Activated CD8-positive, alpha-beta memory T cell treated with anti-CD3 and anti-CD28 coated beads, Interleukin-2, amount 10 ng/mL, durations not matched to agents 7 days and 5 days (primary cell): ENCODE data around the gene ZFP36L1. TPM values are rescaled to one million over a fixed set of nuclear protein-coding genes. Genes with fewer than 3 reads are reported as not detected.
A peak's percentile ranks its signal among the peaks of the same experiment; 100 is the strongest.

Experiments
- ATAC-seq: fragments of 150-1000 bp; cut with Tn5 transposase; one replicate; pipeline ENCODE4 v1.10.0; 2021; ENCODE audit warnings: moderate library complexity
- CTCF ChIA-PET: fragments of 350-600 bp; sonication (Branson Sonifier 250); formaldehyde crosslinking; loops from one replicate; lab custom pipeline; 2021; ENCODE audit warnings: antibody characterized with exemption; lab: Charles Lee
- DNase-seq: peaks from one replicate; pipeline ENCODE4 v3.0.0-alpha.2; 2020
- H3K27ac Mint-ChIP-seq: one replicate; pipeline ENCODE4 v1.8.0; 2021; ENCODE audit warnings: mild to moderate bottlenecking, mixed read lengths
- H3K27me3 Mint-ChIP-seq: one replicate; pipeline ENCODE4 v1.8.0; 2021; ENCODE audit warnings: mixed read lengths
- H3K36me3 Mint-ChIP-seq: one replicate; pipeline ENCODE4 v1.8.0; 2021; ENCODE audit warnings: mild to moderate bottlenecking, mixed read lengths
- H3K4me1 Mint-ChIP-seq: one replicate; pipeline ENCODE4 v1.8.0; 2021; ENCODE audit warnings: mixed read lengths
- H3K4me3 Mint-ChIP-seq: one replicate; pipeline ENCODE4 v1.8.0; 2021; ENCODE audit warnings: mild to moderate bottlenecking, moderate library complexity, mixed read lengths
- H3K9me3 Mint-ChIP-seq: one replicate; pipeline ENCODE4 v1.8.0; 2022; ENCODE audit warnings: low read depth, mixed read lengths
- total RNA-seq, 2 experiments: library from RNA; stranded (reverse); gene quantifications; one replicate each; pipeline ENCODE4 v1.2.3, GENCODE V29; 2021

The ZFP36L1 gene, protein sequence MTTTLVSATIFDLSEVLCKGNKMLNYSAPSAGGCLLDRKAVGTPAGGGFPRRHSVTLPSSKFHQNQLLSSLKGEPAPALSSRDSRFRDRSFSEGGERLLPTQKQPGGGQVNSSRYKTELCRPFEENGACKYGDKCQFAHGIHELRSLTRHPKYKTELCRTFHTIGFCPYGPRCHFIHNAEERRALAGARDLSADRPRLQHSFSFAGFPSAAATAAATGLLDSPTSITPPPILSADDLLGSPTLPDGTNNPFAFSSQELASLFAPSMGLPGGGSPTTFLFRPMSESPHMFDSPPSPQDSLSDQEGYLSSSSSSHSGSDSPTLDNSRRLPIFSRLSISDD
- total RNA-seq = 10 to 100 TPM; 53.6 to 85.6 TPM

DNA sequence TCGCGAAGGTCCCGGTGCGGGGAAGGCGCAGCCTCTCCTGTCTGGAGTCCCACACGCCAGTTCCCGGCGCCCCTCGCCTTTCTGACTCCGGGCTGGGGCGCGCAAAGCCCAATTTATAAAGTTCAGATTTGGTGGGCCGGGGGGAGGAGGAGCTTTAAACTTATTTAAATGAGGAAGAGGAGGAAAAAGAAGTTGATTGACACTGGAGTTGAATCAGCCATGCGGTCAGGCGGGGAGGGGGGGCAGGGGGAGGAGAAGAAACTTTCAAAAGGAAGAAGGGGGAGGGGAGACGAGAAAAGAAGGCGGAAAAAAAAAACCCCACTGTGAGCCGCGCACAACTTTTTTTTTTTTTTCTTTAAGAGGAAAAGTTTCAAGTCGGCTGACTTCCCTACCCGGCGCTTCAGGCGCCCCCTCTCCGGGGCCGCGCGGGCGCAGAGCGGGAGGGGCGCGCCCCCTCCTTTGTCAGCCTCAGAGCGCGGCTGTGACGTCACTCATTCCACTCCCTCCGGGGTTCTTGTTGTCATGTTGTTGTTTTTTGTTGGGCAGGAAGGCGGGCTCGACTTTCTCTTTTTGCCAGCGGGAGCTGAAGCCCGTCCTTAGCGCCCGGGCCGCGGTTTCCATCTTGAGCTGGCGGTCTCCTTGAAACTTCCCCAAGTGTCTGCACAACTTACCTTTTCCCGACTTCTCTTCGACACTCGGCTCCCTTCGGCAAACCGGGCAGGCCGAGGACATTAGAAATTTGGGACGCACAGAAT, at the start of gene ZFP36L1:
Gene ZFP36L1, minus strand, starts transcription at position 89 of the 755 bp plus-strand sequence. CDS start 129 bp downstream, outside the sequence.
- Mint-ChIP-seq H3K4me1 (peaks cover 51% of the 10 kb centered on the region), H3K4me3 (peak within 1 kb of the TSS; percentile 87), H3K27me3 (no peaks in the 10 kb centered on the region), H3K36me3 (peaks cover 39% of the 10 kb centered on the region), H3K27ac (peak within 1 kb of the TSS; percentile 100), H3K9me3 (no peaks in the 10 kb centered on the region)
- DNase-seq (peak; percentile 96), ATAC-seq (peak; percentile 41)
- CTCF ChIA-PET = interaction anchor here (0.7 to 9.6 kb wide), 4 partner anchors 13 to 107 kb away, joined by 3 to 237 read pairs (median 42); no protein-coding TSS in a partner anchor

DNA sequence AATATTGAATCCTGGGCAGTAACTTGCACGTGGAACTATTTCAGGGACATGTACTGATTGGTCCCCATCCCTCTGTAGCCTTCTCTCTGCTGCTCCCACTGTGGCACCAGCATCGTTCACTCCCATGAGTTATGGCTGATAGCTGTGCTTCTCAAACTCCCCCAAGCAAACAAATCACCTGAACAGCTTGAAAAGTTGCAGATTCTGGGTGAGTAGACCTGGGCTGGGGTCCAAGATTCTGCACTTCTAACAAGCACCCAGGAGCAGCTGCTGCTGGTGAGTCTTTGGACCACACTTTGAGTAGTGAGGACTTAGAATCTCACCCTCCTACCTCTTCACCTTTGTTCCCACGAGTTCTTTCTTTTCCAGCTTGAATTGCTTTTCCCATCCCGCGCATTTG, 49.4 kb upstream of the ZFP36L1 start:
- CTCF ChIA-PET = interaction anchor here (0.9 to 3.4 kb wide), 3 partner anchors 11 to 162 kb away, joined by 3 to 30 read pairs (median 27); no protein-coding TSS in a partner anchor
- no peak overlapping the region for H3K27ac Mint-ChIP-seq
- H3K27me3 Mint-ChIP-seq = peaks cover 13% of the 10 kb centered on the region
- no peak overlapping the region for H3K4me3 Mint-ChIP-seq
- no peaks in the 10 kb centered on the region for H3K36me3 Mint-ChIP-seq
- ATAC-seq (no peak), DNase-seq (no peak)
- no peaks in the 10 kb centered on the region for H3K9me3 Mint-ChIP-seq
- peaks cover 15% of the 10 kb centered on the region for H3K4me1 Mint-ChIP-seq

DNA sequence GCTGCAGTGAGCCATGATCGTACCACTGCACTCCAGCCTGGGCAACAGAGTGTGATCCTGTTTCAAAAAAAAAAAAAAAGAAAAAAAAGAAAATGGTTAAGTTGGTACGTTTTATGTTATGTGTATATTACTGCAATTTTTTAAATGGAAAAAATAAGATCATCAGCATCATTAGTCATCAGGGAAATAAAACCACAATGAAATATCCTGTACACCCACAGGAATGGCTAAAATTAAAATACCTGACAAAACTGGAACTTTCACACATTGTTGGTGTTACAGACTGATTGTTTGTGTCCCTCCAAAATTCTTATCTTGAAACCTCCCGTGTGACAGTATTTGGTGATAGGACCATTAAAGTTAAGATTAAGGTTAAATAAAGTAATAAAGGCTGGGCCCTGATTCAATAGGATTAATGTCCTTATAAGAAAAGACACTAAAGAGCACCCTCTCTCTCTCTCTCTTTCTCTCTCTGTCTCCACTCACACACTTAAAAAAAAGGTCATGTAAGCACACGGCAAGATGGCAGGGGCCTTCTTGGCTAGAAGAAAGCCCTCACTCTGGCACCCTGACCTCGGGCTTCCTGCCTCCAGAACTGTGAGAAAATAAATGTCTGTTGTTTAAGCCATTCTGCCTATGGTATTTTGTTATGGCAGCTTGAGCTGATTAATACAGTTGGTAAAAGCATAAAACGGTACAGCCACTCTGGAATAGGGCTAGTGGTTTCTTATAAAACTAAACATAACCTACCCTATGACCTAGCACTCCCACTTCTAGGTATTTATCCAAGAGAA, 48.3 kb upstream of the ZFP36L1 start:
- ATAC-seq = no peak

DNA sequence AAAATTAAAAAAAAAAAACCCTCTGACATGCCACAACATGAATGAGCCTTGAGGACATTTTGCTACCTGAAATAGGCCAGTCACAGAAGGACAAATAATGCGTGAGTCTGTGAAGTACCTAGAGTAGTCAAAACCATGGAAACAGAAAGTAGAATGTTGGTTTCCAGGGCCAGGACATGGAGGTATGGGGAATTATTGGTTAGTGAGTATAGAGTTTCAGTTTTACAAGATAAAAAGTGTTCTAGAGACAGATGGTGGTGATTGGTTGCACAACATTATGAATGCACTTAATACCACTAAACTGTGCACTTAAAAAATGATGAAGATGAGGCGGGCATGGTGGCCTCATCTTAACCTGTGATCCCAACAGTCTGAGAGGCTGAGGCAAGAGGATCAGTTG, 47.6 kb upstream of the ZFP36L1 start:
- DNase-seq = no peak
- no peak overlapping the region for H3K27ac Mint-ChIP-seq
- H3K4me1 Mint-ChIP-seq = peaks cover 15% of the 10 kb centered on the region
- H3K27me3 Mint-ChIP-seq = peaks cover 21% of the 10 kb centered on the region
- H3K4me3 Mint-ChIP-seq = no peak overlapping the region
- CTCF ChIA-PET = no interaction called here
- peak; percentile 35 for ATAC-seq
- H3K9me3 Mint-ChIP-seq = peaks cover 3% of the 10 kb centered on the region
- peaks cover 5% of the 10 kb centered on the region for H3K36me3 Mint-ChIP-seq

More for the DNA sequence above, 48.3 kb upstream of the ZFP36L1 start:
- Mint-ChIP-seq H3K4me3 (no peak overlapping the region), H3K27ac (no peak overlapping the region), H3K27me3 (peaks cover 14% of the 10 kb centered on the region), H3K4me1 (peaks cover 15% of the 10 kb centered on the region), H3K36me3 (no peaks in the 10 kb centered on the region), H3K9me3 (no peaks in the 10 kb centered on the region)
- no peak for DNase-seq
- CTCF ChIA-PET = no interaction called here

DNA sequence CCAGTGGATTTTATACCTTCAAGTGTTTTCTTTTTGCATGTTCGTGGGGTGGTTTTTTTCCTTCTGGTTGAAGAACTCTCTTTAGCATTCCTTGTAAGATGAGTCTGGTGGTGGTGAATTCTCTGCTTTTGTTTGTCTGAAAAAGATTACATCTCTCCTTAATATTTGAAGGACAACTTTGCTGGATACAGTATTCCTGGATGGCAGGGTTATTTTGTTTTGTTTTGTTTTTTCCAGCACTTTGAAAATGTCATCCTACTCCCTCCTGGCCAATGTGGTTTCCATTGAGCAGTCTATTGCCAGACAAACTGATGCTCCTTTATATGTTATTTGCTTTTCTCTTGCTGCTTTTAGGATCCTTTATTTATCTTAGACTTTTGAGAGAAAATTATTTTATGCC, 43.2 kb upstream of the ZFP36L1 start:
- Mint-ChIP-seq H3K9me3 (peaks cover 5% of the 10 kb centered on the region), H3K36me3 (peaks cover 7% of the 10 kb centered on the region), H3K27ac (no peak overlapping the region), H3K27me3 (peaks cover 18% of the 10 kb centered on the region), H3K4me1 (peaks cover 4% of the 10 kb centered on the region), H3K4me3 (no peak overlapping the region)
- DNase-seq (no peak), ATAC-seq (no peak)
- CTCF ChIA-PET = interaction anchor here (2.1 kb wide), 1 partner anchor 8 kb away, joined by 11 read pairs; no protein-coding TSS in a partner anchor

DNA sequence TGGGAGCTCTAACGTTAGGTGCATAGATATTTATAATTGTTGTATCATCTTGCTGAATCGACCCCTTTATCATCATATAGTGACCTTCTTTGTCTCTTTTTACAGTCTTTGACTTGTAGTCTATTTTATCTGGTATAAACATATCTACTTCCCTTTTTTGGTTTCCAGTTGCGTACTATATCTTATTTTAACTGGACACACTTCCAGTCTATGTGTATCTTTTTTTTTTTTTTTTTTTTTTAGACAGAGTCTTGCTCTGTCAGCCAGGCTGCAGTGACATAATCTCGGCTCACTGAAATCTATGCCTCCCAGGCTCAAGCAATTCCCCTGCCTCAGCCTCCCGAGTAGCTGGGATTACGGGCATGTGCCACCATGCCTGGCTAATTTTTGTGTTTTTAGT, 41.9 kb upstream of the ZFP36L1 start:
- no peaks in the 10 kb centered on the region for H3K4me1 Mint-ChIP-seq
- H3K27ac Mint-ChIP-seq = no peak overlapping the region
- no peak overlapping the region for H3K4me3 Mint-ChIP-seq
- CTCF ChIA-PET = interaction anchor here (1.1 to 2.1 kb wide), 2 partner anchors 9 to 45 kb away, joined by 5 to 11 read pairs; no protein-coding TSS in a partner anchor
- H3K9me3 Mint-ChIP-seq = peaks cover 5% of the 10 kb centered on the region
- H3K27me3 Mint-ChIP-seq = peaks cover 21% of the 10 kb centered on the region
- peaks cover 7% of the 10 kb centered on the region for H3K36me3 Mint-ChIP-seq
- DNase-seq (no peak), ATAC-seq (no peak)

- no peak overlapping the region for H3K4me3 Mint-ChIP-seq
- H3K27me3 Mint-ChIP-seq = peaks cover 12% of the 10 kb centered on the region
- H3K4me1 Mint-ChIP-seq = no peaks in the 10 kb centered on the region
- H3K27ac Mint-ChIP-seq = no peak overlapping the region
- no peaks in the 10 kb centered on the region for H3K36me3 Mint-ChIP-seq
- ATAC-seq (no peak), DNase-seq (no peak)
- CTCF ChIA-PET = interaction anchor here (1.1 to 5.3 kb wide), 2 partner anchors 12 to 15 kb away, joined by 4 to 27 read pairs; no protein-coding TSS in a partner anchor
- no peaks in the 10 kb centered on the region for H3K9me3 Mint-ChIP-seq
Observed at GRCh38 chr14:68828698-68829097, 35.8 kb upstream of the ZFP36L1 start.

GRCh38 chr14:68825729-68826128, 32.9 kb upstream of the ZFP36L1 start:
- no peak for DNase-seq
- Mint-ChIP-seq H3K36me3 (no peaks in the 10 kb centered on the region), H3K9me3 (no peaks in the 10 kb centered on the region), H3K4me3 (no peak overlapping the region), H3K27me3 (peaks cover 6% of the 10 kb centered on the region), H3K27ac (no peak overlapping the region), H3K4me1 (peaks cover 8% of the 10 kb centered on the region)
- CTCF ChIA-PET = interaction anchor here (1.2 to 2.2 kb wide), 10 partner anchors 8 to 578 kb away, joined by 3 to 13 read pairs (median 5); no protein-coding TSS in a partner anchor
- ATAC-seq = no peak

- DNase-seq (no peak), ATAC-seq (peak; percentile 25)
- Mint-ChIP-seq H3K4me3 (no peak overlapping the region), H3K27me3 (peaks cover 3% of the 10 kb centered on the region), H3K36me3 (no peaks in the 10 kb centered on the region), H3K9me3 (no peaks in the 10 kb centered on the region), H3K4me1 (peaks cover 17% of the 10 kb centered on the region), H3K27ac (no peak overlapping the region)
- CTCF ChIA-PET = interaction anchor here (0.8 to 2.2 kb wide), 12 partner anchors 8 to 575 kb away, joined by 3 to 8 read pairs (median 4); no protein-coding TSS in a partner anchor
Observed at GRCh38 chr14:68824517-68825347, 31.9 kb upstream of the ZFP36L1 start.

DNA sequence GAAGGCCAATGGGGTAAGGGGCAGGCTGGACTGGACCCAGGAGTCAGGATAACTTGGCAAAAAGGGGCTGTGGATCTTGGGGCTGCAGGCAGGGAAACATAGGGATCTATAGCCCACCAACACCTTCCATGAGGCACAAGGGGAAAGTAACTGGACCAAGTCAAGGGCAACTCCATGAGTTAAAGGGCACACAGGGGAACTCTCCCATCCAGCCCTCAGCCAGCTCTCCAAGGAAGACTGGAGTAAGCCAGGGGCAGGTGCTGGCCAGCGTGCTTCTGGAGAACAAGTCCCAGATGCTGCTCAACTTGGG, 31.3 kb upstream of the ZFP36L1 start:
- peaks cover 19% of the 10 kb centered on the region for H3K4me1 Mint-ChIP-seq
- CTCF ChIA-PET = interaction anchor here (0.8 to 2.2 kb wide), 5 partner anchors 20 to 564 kb away, joined by 3 to 8 read pairs (median 3); no protein-coding TSS in a partner anchor
- ATAC-seq (no peak), DNase-seq (no peak)
- H3K4me3 Mint-ChIP-seq = no peak overlapping the region
- H3K36me3 Mint-ChIP-seq = no peaks in the 10 kb centered on the region
- peaks cover 3% of the 10 kb centered on the region for H3K27me3 Mint-ChIP-seq
- no peaks in the 10 kb centered on the region for H3K9me3 Mint-ChIP-seq
- no peak overlapping the region for H3K27ac Mint-ChIP-seq

GRCh38 chr14:68823434-68824206, 30.8 kb upstream of the ZFP36L1 start:
- Mint-ChIP-seq H3K27ac (no peak overlapping the region), H3K4me1 (peaks cover 19% of the 10 kb centered on the region), H3K9me3 (no peaks in the 10 kb centered on the region), H3K36me3 (no peaks in the 10 kb centered on the region), H3K4me3 (no peak overlapping the region), H3K27me3 (peaks cover 1% of the 10 kb centered on the region)
- CTCF ChIA-PET = interaction anchor here (0.8 to 2.3 kb wide), 5 partner anchors 19 to 889 kb away, joined by 3 to 12 read pairs (median 8); no protein-coding TSS in a partner anchor
- no peak for DNase-seq
- no peak for ATAC-seq
